Liver (tissue), 3 donors: ENCODE data around the gene RANBP17.

Experiments
- JUND ChIP-seq, 2 donors: IDR thresholded peaks; 2 replicates each; pipeline ENCODE4 v1.6.1; 2016; ENCODE audit warnings: antibody characterized with exemption in 2 of 2
- RAD21 ChIP-seq, 2 donors: IDR thresholded peaks; 2 replicates each; pipeline ENCODE4 v1.6.1; 2016; ENCODE audit warnings: antibody characterized with exemption in 2 of 2, mild to moderate bottlenecking in 2 of 2
- RXRA ChIP-seq, 2 donors: IDR thresholded peaks; 2 replicates each; pipeline ENCODE4 v1.6.1; 2017 to 2018; ENCODE audit warnings: antibody characterized with exemption in 2 of 2, mild to moderate bottlenecking in 1 of 2
- SP1 ChIP-seq: IDR thresholded peaks from 2 replicates; pipeline ENCODE4 v1.6.1; 2018; ENCODE audit warnings: antibody characterized with exemption, mild to moderate bottlenecking
- TAF1 ChIP-seq: conservative IDR thresholded peaks from 2 replicates; pipeline ENCODE4 v1.6.1; 2016; ENCODE audit warnings: antibody characterized with exemption, mild to moderate bottlenecking
- YY1 ChIP-seq: IDR thresholded peaks from 2 replicates; pipeline ENCODE4 v1.6.1; 2016; ENCODE audit warnings: antibody characterized with exemption, mild to moderate bottlenecking
- TF ChIP-seq, protein P1 (sequence below): fragments of 150-350 bp; IDR thresholded peaks from 2 replicates; pipeline ENCODE4 v1.5.1; 2017; ENCODE audit warnings: improper control_type of control experiment, low read depth, low read length; ENCODE audit not compliant: missing input control
- TF ChIP-seq, protein P2 (sequence below): IDR thresholded peaks from 2 replicates; pipeline ENCODE4 v1.6.1; 2016; ENCODE audit warnings: antibody characterized with exemption
- TF ChIP-seq, protein P3 (sequence below): IDR thresholded peaks from 2 replicates; pipeline ENCODE4 v1.6.1; 2016; ENCODE audit warnings: antibody characterized with exemption, mild to moderate bottlenecking
- TF ChIP-seq, protein P4 (sequence below): IDR thresholded peaks from 2 replicates; pipeline ENCODE4 v1.6.1; 2016; ENCODE audit warnings: antibody characterized with exemption
- donor health status: healthy.
- donor health status: healthy.

DNA sequence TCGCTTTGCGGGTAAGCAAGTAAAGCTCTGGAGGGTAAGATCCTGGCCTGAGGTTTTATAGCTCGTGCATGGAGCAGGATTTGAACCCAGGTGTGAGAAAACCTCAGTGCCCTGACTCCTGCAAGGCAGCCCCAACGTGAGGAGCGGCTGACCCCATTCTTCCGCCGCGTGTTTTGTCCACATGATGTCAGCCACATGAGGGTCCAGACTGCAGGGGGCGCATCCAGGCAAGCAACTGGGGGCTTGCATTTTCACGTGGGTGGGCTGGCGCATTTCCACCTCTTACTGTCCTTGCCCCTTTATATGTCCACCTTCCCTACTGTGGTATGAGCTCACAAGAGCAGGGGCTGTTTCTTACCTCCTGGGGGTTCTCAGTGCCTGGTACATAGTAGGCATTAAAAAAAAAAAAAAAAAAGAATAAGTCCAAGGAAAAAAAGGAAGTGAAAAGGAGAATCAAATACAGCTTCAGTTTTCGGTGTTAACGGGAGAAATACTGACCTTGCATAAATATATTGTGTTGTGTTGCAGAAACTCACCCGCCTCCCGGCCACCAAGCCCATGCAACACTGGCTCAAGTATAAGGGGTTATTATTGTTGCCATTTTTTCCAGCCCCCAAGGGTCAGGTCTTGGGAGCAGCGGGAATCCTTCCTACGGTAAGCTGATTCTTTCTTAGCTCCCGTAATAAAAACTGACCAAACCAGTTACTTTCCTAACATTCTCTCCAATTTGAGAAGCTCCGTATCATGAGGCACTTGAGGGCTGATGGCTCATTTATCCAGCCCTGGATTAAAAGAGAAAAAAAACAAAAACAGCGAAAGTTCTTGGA is 462.2 kb downstream of the RANBP17 start:
- no peak for TF ChIP-seq YY1
- TF ChIP-seq, protein P1, sequence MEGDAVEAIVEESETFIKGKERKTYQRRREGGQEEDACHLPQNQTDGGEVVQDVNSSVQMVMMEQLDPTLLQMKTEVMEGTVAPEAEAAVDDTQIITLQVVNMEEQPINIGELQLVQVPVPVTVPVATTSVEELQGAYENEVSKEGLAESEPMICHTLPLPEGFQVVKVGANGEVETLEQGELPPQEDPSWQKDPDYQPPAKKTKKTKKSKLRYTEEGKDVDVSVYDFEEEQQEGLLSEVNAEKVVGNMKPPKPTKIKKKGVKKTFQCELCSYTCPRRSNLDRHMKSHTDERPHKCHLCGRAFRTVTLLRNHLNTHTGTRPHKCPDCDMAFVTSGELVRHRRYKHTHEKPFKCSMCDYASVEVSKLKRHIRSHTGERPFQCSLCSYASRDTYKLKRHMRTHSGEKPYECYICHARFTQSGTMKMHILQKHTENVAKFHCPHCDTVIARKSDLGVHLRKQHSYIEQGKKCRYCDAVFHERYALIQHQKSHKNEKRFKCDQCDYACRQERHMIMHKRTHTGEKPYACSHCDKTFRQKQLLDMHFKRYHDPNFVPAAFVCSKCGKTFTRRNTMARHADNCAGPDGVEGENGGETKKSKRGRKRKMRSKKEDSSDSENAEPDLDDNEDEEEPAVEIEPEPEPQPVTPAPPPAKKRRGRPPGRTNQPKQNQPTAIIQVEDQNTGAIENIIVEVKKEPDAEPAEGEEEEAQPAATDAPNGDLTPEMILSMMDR = no peak
- TF ChIP-seq, protein P2, sequence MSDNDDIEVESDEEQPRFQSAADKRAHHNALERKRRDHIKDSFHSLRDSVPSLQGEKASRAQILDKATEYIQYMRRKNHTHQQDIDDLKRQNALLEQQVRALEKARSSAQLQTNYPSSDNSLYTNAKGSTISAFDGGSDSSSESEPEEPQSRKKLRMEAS = no peak
- TF ChIP-seq, protein P3, sequence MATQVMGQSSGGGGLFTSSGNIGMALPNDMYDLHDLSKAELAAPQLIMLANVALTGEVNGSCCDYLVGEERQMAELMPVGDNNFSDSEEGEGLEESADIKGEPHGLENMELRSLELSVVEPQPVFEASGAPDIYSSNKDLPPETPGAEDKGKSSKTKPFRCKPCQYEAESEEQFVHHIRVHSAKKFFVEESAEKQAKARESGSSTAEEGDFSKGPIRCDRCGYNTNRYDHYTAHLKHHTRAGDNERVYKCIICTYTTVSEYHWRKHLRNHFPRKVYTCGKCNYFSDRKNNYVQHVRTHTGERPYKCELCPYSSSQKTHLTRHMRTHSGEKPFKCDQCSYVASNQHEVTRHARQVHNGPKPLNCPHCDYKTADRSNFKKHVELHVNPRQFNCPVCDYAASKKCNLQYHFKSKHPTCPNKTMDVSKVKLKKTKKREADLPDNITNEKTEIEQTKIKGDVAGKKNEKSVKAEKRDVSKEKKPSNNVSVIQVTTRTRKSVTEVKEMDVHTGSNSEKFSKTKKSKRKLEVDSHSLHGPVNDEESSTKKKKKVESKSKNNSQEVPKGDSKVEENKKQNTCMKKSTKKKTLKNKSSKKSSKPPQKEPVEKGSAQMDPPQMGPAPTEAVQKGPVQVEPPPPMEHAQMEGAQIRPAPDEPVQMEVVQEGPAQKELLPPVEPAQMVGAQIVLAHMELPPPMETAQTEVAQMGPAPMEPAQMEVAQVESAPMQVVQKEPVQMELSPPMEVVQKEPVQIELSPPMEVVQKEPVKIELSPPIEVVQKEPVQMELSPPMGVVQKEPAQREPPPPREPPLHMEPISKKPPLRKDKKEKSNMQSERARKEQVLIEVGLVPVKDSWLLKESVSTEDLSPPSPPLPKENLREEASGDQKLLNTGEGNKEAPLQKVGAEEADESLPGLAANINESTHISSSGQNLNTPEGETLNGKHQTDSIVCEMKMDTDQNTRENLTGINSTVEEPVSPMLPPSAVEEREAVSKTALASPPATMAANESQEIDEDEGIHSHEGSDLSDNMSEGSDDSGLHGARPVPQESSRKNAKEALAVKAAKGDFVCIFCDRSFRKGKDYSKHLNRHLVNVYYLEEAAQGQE = no peak
- no peak for TF ChIP-seq RAD21 (IDR thresholded peaks at IDR 0.05)
- no peak for TF ChIP-seq SP1
- TF ChIP-seq TAF1 = no peak
- TF ChIP-seq, protein P4, sequence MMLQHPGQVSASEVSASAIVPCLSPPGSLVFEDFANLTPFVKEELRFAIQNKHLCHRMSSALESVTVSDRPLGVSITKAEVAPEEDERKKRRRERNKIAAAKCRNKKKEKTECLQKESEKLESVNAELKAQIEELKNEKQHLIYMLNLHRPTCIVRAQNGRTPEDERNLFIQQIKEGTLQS = no peak
- no peak for TF ChIP-seq RXRA (IDR thresholded peaks at IDR 0.05)
- TF ChIP-seq JUND (IDR thresholded peaks at IDR 0.05) = no peak
